Measurements from ENCODE around the gene CIB4. TPM values are rescaled to one million over a fixed set of nuclear protein-coding genes. Genes with fewer than 3 reads are reported as not detected.

Gene CIB4
- total RNA-seq, 1 donor from 2014 or later, result not detected

GRCh38 chr2:26621469-26622199, 19.5 kb downstream of the CIB4 start:
- Mint-ChIP-seq H3K4me3 (no peak overlapping the region), H3K9me3 (no peaks in the 10 kb centered on the region)
- CTCF ChIA-PET, result no interaction called here

GRCh38 chr2:26620031-26620605, 21.0 kb downstream of the CIB4 start:
- TF ChIP-seq CTCF (IDR thresholded peaks at IDR 0.05), result no peak
- Mint-ChIP-seq H3K4me3 (no peak overlapping the region), H3K27ac (no peak overlapping the region), H3K4me1 (peaks cover 4% of the 10 kb centered on the region), H3K9me3 (no peaks in the 10 kb centered on the region), H3K36me3 (ENCODE audit: low read depth) (no peaks in the 10 kb centered on the region), H3K27me3 (peaks cover 9% of the 10 kb centered on the region)
- intact Hi-C loops (cut with micrococcal nuclease), result no loop called here
- CTCF ChIA-PET, result no interaction called here
- ATAC-seq (ENCODE audit: low read depth), result no peak
- POLR2A ChIA-PET, result interaction anchor here (0.7 kb wide), 1 partner anchor 12 kb away, joined by 3 read pairs; no protein-coding TSS in a partner anchor
- DNase-seq, result no peak

More at GRCh38 chr2:26621469-26622199, 19.5 kb downstream of the CIB4 start:
- DNase-seq (no peak), ATAC-seq (ENCODE audit: low read depth) (no peak)
- no peaks in the 10 kb centered on the region for H3K36me3 Mint-ChIP-seq (ENCODE audit: low read depth)
- intact Hi-C loops (cut with micrococcal nuclease), result no loop called here
- peaks cover 4% of the 10 kb centered on the region for H3K4me1 Mint-ChIP-seq
- H3K27ac Mint-ChIP-seq, result no peak overlapping the region
- H3K27me3 Mint-ChIP-seq, result peaks cover 9% of the 10 kb centered on the region
- POLR2A ChIA-PET, result interaction anchor here (0.6 kb wide), 1 partner anchor 689 kb away, joined by 3 read pairs; no protein-coding TSS in a partner anchor
- no peak for TF ChIP-seq CTCF (IDR thresholded peaks at IDR 0.05)

- H3K27ac Mint-ChIP-seq, result no peak overlapping the region
- intact Hi-C loops (cut with micrococcal nuclease), result no loop called here
- DNase-seq, result no peak
Observed at GRCh38 chr2:26619521-26619951, 21.6 kb downstream of the CIB4 start.

GRCh38 chr2:26619096-26619495, 22.1 kb downstream of the CIB4 start:
- peaks cover 14% of the 10 kb centered on the region for H3K27me3 Mint-ChIP-seq
- no peak for ATAC-seq (ENCODE audit: low read depth)
- TF ChIP-seq CTCF (IDR thresholded peaks at IDR 0.05), result no peak
- H3K4me1 Mint-ChIP-seq, result peaks cover 4% of the 10 kb centered on the region
- H3K9me3 Mint-ChIP-seq, result no peaks in the 10 kb centered on the region
- ChIA-PET CTCF (no interaction called here), POLR2A (no interaction called here)
- no peak overlapping the region for H3K27ac Mint-ChIP-seq
- H3K4me3 Mint-ChIP-seq, result no peak overlapping the region
- intact Hi-C loops (cut with micrococcal nuclease), result no loop called here
- no peaks in the 10 kb centered on the region for H3K36me3 Mint-ChIP-seq (ENCODE audit: low read depth)
- no peak for DNase-seq

More at GRCh38 chr2:26619521-26619951, 21.6 kb downstream of the CIB4 start:
- Mint-ChIP-seq H3K4me3 (no peak overlapping the region), H3K36me3 (ENCODE audit: low read depth) (no peaks in the 10 kb centered on the region), H3K9me3 (no peaks in the 10 kb centered on the region), H3K4me1 (peaks cover 4% of the 10 kb centered on the region), H3K27me3 (peaks cover 14% of the 10 kb centered on the region)
- ATAC-seq (ENCODE audit: low read depth), result no peak
- POLR2A ChIA-PET, result no interaction called here
- CTCF ChIA-PET, result no interaction called here
- no peak for TF ChIP-seq CTCF (IDR thresholded peaks at IDR 0.05)

- Mint-ChIP-seq H3K36me3 (ENCODE audit: low read depth) (no peaks in the 10 kb centered on the region), H3K4me1 (peaks cover 4% of the 10 kb centered on the region), H3K9me3 (no peaks in the 10 kb centered on the region), H3K27ac (no peak overlapping the region), H3K27me3 (peaks cover 14% of the 10 kb centered on the region), H3K4me3 (no peak overlapping the region)
- DNase-seq (no peak), ATAC-seq (ENCODE audit: low read depth) (no peak)
- no peak for TF ChIP-seq CTCF (IDR thresholded peaks at IDR 0.05)
- intact Hi-C loops (cut with micrococcal nuclease), result no loop called here
- CTCF ChIA-PET, result no interaction called here
- POLR2A ChIA-PET, result no interaction called here
Observed at GRCh38 chr2:26618611-26619010, 22.6 kb downstream of the CIB4 start.

All from activated B cell treated with CpG ODN at 0.5 μM for 24 hours (primary cell).